Activated CD8-positive, alpha-beta memory T cell treated with anti-CD3 and anti-CD28 coated beads, Interleukin-2, amount 10 ng/mL, durations not matched to agents 7 days and 5 days (primary cell): ENCODE measurements around the gene WDR54. TPM values are rescaled to one million over a fixed set of nuclear protein-coding genes. Genes with fewer than 3 reads are reported as not detected.

Experiments used
- ATAC-seq: fragments of 150-1000 bp; cut with Tn5 transposase; one replicate; pipeline ENCODE4 v1.10.0; 2021; ENCODE audit warnings: moderate library complexity
- CTCF ChIA-PET: fragments of 350-600 bp; sonication (Branson Sonifier 250); formaldehyde crosslinking; loops from one replicate; lab custom pipeline; 2021; ENCODE audit warnings: antibody characterized with exemption; lab: Charles Lee
- DNase-seq: peaks from one replicate; pipeline ENCODE4 v3.0.0-alpha.2; 2020
- H3K27ac Mint-ChIP-seq: one replicate; pipeline ENCODE4 v1.8.0; 2021; ENCODE audit warnings: mild to moderate bottlenecking, mixed read lengths
- H3K27me3 Mint-ChIP-seq: one replicate; pipeline ENCODE4 v1.8.0; 2021; ENCODE audit warnings: mixed read lengths
- H3K36me3 Mint-ChIP-seq: one replicate; pipeline ENCODE4 v1.8.0; 2021; ENCODE audit warnings: mild to moderate bottlenecking, mixed read lengths
- H3K4me1 Mint-ChIP-seq: one replicate; pipeline ENCODE4 v1.8.0; 2021; ENCODE audit warnings: mixed read lengths
- H3K4me3 Mint-ChIP-seq: one replicate; pipeline ENCODE4 v1.8.0; 2021; ENCODE audit warnings: mild to moderate bottlenecking, moderate library complexity, mixed read lengths
- H3K9me3 Mint-ChIP-seq: one replicate; pipeline ENCODE4 v1.8.0; 2022; ENCODE audit warnings: low read depth, mixed read lengths
- total RNA-seq, 2 experiments: library from RNA; stranded (reverse); gene quantifications; one replicate each; pipeline ENCODE4 v1.2.3, GENCODE V29; 2021

WDR54 gene, protein sequence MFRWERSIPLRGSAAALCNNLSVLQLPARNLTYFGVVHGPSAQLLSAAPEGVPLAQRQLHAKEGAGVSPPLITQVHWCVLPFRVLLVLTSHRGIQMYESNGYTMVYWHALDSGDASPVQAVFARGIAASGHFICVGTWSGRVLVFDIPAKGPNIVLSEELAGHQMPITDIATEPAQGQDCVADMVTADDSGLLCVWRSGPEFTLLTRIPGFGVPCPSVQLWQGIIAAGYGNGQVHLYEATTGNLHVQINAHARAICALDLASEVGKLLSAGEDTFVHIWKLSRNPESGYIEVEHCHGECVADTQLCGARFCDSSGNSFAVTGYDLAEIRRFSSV
- total RNA-seq: 10 to 100 TPM; 82.7 to 84.0 TPM

- H3K4me3 Mint-ChIP-seq: peak within 1 kb of the TSS; percentile 94
- CTCF ChIA-PET: interaction anchor here (0.7 to 2.3 kb wide), 16 partner anchors 8 to 242 kb away, joined by 3 to 9 read pairs (median 3); partner anchors contain the start of genes CCDC142, INO80B, MOGS and MRPL53
- DNase-seq (peak; percentile 96), ATAC-seq (peak; percentile 87)
- peaks cover 5% of the 10 kb centered on the region for H3K27me3 Mint-ChIP-seq
- H3K9me3 Mint-ChIP-seq: no peaks in the 10 kb centered on the region
- peaks cover 10% of the 10 kb centered on the region for H3K36me3 Mint-ChIP-seq
- H3K4me1 Mint-ChIP-seq: peaks cover 26% of the 10 kb centered on the region
- peak within 1 kb of the TSS; percentile 98 for H3K27ac Mint-ChIP-seq
These were observed at the start of gene WDR54, which contains the start of gene C2orf81 for GRCh38 chr2:74421221-74421870. TSS of gene WDR54 (plus strand) at chr2:74421730. CDS start at chr2:74422154, 424 bp downstream. TSS of gene C2orf81 (minus strand) at chr2:74421619. CDS start at chr2:74421560, 59 bp downstream.

DNA sequence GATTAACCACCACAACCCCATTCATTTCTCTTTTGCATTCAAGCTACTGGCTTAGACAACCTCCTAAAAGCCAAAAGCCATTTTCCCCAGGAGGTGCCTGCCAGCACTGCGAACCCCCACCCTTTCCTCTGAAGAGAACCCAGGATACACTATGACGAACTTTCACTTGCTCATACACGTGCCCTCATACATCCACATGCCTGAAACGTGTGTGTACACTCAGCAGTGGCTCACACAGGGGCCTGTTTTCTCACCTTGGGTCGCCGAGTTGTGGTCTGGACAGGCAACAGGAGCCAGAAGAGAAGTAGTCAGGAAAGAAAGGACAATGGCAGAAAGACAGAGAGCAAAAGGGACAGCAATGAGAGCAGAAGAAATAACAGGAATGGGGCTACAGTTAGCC, 48.9 kb upstream of the WDR54 start:
- CTCF ChIA-PET: interaction anchor here (0.9 kb wide), 1 partner anchor 37 kb away, joined by 3 read pairs; no protein-coding TSS in a partner anchor
- ATAC-seq (no peak), DNase-seq (no peak)
- Mint-ChIP-seq H3K27me3 (no peaks in the 10 kb centered on the region), H3K9me3 (no peaks in the 10 kb centered on the region), H3K27ac (no peak overlapping the region), H3K4me3 (no peak overlapping the region), H3K36me3 (peaks cover 17% of the 10 kb centered on the region), H3K4me1 (peaks cover 5% of the 10 kb centered on the region)

DNA sequence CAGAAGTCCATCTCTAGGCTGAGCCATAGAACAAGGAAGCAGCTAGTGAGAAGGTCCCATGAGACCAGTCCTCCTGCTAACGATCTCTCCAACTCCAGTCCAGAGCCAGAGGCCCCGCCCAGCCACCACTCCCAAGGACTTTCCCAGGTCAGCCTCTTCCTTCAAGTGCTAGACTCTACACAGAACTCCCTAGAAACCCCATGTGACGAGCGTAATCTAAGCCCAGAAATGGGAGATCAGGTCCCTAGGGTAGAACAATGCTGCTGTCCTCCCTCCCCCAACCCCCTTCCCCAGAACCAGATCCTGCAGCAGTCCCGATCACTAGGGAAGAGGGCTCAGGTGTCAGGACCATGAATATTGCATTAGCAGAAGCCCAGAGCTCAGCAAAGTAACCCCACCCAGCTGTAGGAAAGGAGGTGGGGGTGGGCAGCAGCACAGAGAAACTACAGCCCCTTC, 48.3 kb upstream of the WDR54 start:
- ATAC-seq (no peak), DNase-seq (no peak)
- H3K4me1 Mint-ChIP-seq: peaks cover 5% of the 10 kb centered on the region
- H3K36me3 Mint-ChIP-seq: peaks cover 16% of the 10 kb centered on the region
- no peak overlapping the region for H3K27ac Mint-ChIP-seq
- no peak overlapping the region for H3K4me3 Mint-ChIP-seq
- H3K9me3 Mint-ChIP-seq: no peaks in the 10 kb centered on the region
- H3K27me3 Mint-ChIP-seq: no peaks in the 10 kb centered on the region
- CTCF ChIA-PET: no interaction called here

DNA sequence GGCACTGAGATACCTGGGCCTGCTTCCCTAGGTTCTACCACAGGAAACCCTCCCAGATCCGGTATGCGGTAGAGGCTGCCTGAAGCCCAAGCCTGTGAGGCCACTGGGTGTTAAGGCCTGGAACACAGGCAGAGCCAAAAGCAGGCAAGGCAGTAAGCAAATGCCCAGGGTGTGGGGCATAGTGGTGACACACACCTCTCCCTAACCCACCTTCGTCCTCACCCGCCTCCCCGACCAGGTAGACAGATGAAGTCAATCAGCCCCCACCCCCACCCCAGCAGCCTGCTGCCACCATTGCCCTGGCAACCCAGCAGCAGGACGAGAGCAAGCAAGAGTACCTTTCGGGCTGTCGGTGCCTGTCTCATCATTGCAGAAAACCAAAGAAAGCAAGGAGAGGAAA, 47.5 kb upstream of the WDR54 start:
- ATAC-seq: no peak
- no peaks in the 10 kb centered on the region for H3K27me3 Mint-ChIP-seq
- CTCF ChIA-PET: interaction anchor here (2.1 kb wide), 1 partner anchor 18 kb away, joined by 11 read pairs; no protein-coding TSS in a partner anchor
- no peaks in the 10 kb centered on the region for H3K9me3 Mint-ChIP-seq
- H3K4me3 Mint-ChIP-seq: no peak overlapping the region
- no peak overlapping the region for H3K27ac Mint-ChIP-seq
- peaks cover 12% of the 10 kb centered on the region for H3K36me3 Mint-ChIP-seq
- no peak for DNase-seq
- H3K4me1 Mint-ChIP-seq: peaks cover 11% of the 10 kb centered on the region

GRCh38 chr2:74374509-74375205, 46.9 kb upstream of the WDR54 start:
- Mint-ChIP-seq H3K4me3 (no peak overlapping the region), H3K36me3 (peaks cover 9% of the 10 kb centered on the region), H3K27me3 (no peaks in the 10 kb centered on the region), H3K27ac (no peak overlapping the region), H3K4me1 (peaks cover 12% of the 10 kb centered on the region), H3K9me3 (no peaks in the 10 kb centered on the region)
- no peak for DNase-seq
- ATAC-seq: no peak
- CTCF ChIA-PET: interaction anchor here (2.1 kb wide), 1 partner anchor 17 kb away, joined by 11 read pairs; no protein-coding TSS in a partner anchor

- no peak overlapping the region for H3K4me3 Mint-ChIP-seq
- H3K27me3 Mint-ChIP-seq: no peaks in the 10 kb centered on the region
- peaks cover 6% of the 10 kb centered on the region for H3K36me3 Mint-ChIP-seq
- ATAC-seq: no peak
- peaks cover 18% of the 10 kb centered on the region for H3K4me1 Mint-ChIP-seq
- CTCF ChIA-PET: interaction anchor here (2.1 kb wide), 1 partner anchor 16 kb away, joined by 11 read pairs; no protein-coding TSS in a partner anchor
- DNase-seq: no peak
- no peak overlapping the region for H3K27ac Mint-ChIP-seq
- H3K9me3 Mint-ChIP-seq: no peaks in the 10 kb centered on the region
These were observed 45.7 kb upstream of the WDR54 start for GRCh38 chr2:74375838-74376237.

GRCh38 chr2:74378007-74378406, 43.5 kb upstream of the WDR54 start:
- H3K4me3 Mint-ChIP-seq: no peak overlapping the region
- no peaks in the 10 kb centered on the region for H3K9me3 Mint-ChIP-seq
- no peak overlapping the region for H3K27ac Mint-ChIP-seq
- no peaks in the 10 kb centered on the region for H3K27me3 Mint-ChIP-seq
- H3K36me3 Mint-ChIP-seq: peaks cover 8% of the 10 kb centered on the region
- peaks cover 24% of the 10 kb centered on the region for H3K4me1 Mint-ChIP-seq
- no peak for ATAC-seq
- CTCF ChIA-PET: no interaction called here
- DNase-seq: no peak

GRCh38 chr2:74379851-74380789, 41.4 kb upstream of the WDR54 start, which contains the start of gene DCTN1:
TSS of gene DCTN1 (minus strand) at chr2:74380311. CDS start at chr2:74380037, 274 bp downstream.
- DNase-seq (no peak), ATAC-seq (peak; percentile 65)
- H3K4me3 Mint-ChIP-seq: no peak within 1 kb of the TSS
- H3K36me3 Mint-ChIP-seq: peaks cover 8% of the 10 kb centered on the region
- H3K27ac Mint-ChIP-seq: no peak within 1 kb of the TSS
- no peaks in the 10 kb centered on the region for H3K27me3 Mint-ChIP-seq
- CTCF ChIA-PET: interaction anchor here (1.7 to 2.0 kb wide), 4 partner anchors 9 to 202 kb away, joined by 5 to 6 read pairs (median 6); partner anchors contain the start of gene MOB1A
- H3K9me3 Mint-ChIP-seq: no peaks in the 10 kb centered on the region
- peaks cover 24% of the 10 kb centered on the region for H3K4me1 Mint-ChIP-seq

- no peak overlapping the region for H3K4me3 Mint-ChIP-seq
- H3K4me1 Mint-ChIP-seq: peaks cover 19% of the 10 kb centered on the region
- H3K27ac Mint-ChIP-seq: no peak overlapping the region
- H3K36me3 Mint-ChIP-seq: peaks cover 6% of the 10 kb centered on the region
- no peaks in the 10 kb centered on the region for H3K27me3 Mint-ChIP-seq
- ATAC-seq: no peak
- CTCF ChIA-PET: interaction anchor here (0.7 to 2.1 kb wide), 5 partner anchors 10 to 47 kb away, joined by 3 to 12 read pairs (median 4); no protein-coding TSS in a partner anchor
- no peak for DNase-seq
- no peaks in the 10 kb centered on the region for H3K9me3 Mint-ChIP-seq
These were observed 39.8 kb upstream of the WDR54 start for GRCh38 chr2:74381751-74382150.

GRCh38 chr2:74383254-74383653, 38.3 kb upstream of the WDR54 start:
- DNase-seq (no peak), ATAC-seq (no peak)
- CTCF ChIA-PET: interaction anchor here (1.9 to 2.1 kb wide), 2 partner anchors 18 to 48 kb away, joined by 4 to 6 read pairs; no protein-coding TSS in a partner anchor
- peak overlapping the region; percentile 9 for H3K27ac Mint-ChIP-seq
- peaks cover 2% of the 10 kb centered on the region for H3K36me3 Mint-ChIP-seq
- peaks cover 19% of the 10 kb centered on the region for H3K4me1 Mint-ChIP-seq
- no peak overlapping the region for H3K4me3 Mint-ChIP-seq
- H3K27me3 Mint-ChIP-seq: no peaks in the 10 kb centered on the region
- no peaks in the 10 kb centered on the region for H3K9me3 Mint-ChIP-seq

DNA sequence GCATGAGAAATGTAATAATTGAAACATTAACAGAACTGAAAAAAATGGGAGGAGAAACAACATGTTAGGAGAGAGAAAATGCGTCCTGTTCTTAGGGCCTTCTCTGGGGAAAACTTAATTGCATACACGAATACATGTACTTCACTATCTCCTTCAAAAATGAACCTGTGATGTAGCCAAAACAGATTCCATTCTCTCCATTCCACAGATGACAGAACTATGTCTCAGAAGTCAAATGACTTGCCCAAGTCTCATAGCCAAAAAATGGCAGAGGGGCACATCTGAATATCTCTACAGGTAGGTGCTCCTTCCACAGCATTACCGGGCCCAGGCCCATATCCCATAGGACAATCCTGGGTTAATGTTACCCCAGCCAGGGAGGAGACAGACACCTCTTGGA, 37.5 kb upstream of the WDR54 start:
- H3K4me1 Mint-ChIP-seq: peaks cover 12% of the 10 kb centered on the region
- H3K27me3 Mint-ChIP-seq: no peaks in the 10 kb centered on the region
- H3K9me3 Mint-ChIP-seq: no peaks in the 10 kb centered on the region
- H3K4me3 Mint-ChIP-seq: no peak overlapping the region
- peaks cover 2% of the 10 kb centered on the region for H3K36me3 Mint-ChIP-seq
- no peak for ATAC-seq
- no peak for DNase-seq
- H3K27ac Mint-ChIP-seq: no peak overlapping the region
- CTCF ChIA-PET: no interaction called here

GRCh38 chr2:74385396-74385795, 36.1 kb upstream of the WDR54 start:
- Mint-ChIP-seq H3K27ac (no peak overlapping the region), H3K27me3 (no peaks in the 10 kb centered on the region), H3K36me3 (peaks cover 2% of the 10 kb centered on the region), H3K4me3 (no peak overlapping the region), H3K9me3 (no peaks in the 10 kb centered on the region), H3K4me1 (peaks cover 8% of the 10 kb centered on the region)
- CTCF ChIA-PET: interaction anchor here (1.8 kb wide), 1 partner anchor 51 kb away, joined by 4 read pairs; no protein-coding TSS in a partner anchor
- DNase-seq (no peak), ATAC-seq (no peak)
